Measurements from ENCODE around the gene MYL6.

DNA sequence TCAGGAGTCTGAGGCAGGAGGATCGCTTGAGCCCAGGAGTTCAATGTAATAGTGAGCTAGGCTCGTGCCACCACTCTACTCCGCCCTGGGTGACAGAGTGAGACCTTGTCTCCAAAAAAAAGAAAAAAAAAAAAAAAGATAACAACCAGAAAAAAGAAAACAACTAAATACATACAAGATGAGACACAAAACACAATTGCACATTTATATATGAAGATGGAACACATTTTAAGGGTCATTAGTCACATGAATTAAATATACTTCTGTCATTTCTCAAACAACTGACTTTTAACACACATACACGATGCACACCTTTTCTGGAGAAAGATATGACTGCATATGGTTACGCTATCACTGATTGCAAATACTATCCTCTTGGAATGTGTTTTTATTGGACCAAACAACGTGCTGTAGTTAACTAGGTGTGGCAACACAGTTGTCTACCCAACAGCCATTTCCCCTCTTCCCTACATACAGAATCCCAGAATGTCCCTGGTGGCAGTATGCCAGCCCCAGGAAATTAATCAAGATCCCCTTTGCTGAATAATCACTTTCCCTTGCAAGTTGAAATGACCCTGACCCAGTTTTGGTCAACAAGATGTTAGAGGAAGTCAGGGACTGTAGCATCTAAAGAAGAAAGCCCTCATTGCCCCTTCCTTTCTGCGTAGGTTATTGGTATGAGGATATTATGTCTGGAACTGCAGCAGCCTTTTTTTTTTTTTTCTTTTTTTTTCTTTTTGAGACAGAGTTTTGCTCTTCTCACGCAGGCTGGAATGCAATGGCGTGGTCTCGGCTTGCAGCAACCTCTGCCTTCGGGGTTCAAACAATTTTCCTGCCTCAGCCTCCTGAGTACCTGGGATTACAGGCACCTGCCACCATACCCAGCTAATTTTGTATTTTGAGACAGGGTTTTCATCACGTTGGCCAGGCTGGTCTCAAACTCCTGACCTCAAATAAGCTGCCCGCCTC is 11.4 kb upstream of the MYL6 start:
- TF ChIP-seq TSC22D4 (tag; IDR thresholded peaks at IDR 0.05) (no peak), CREM (IDR thresholded peaks at IDR 0.05; ENCODE audit: low read depth) (no peak), ZNF224 (CRISPR knock-in tag; IDR thresholded peaks at IDR 0.05) (no peak), ESRRA (IDR thresholded peaks at IDR 0.05; ENCODE audit: borderline replicate concordance, low read depth) (no peak)

Data from K562 (cell line).